ENCODE results near the gene SMYD1. TPM values are rescaled to one million over a fixed set of nuclear protein-coding genes. Genes with fewer than 3 reads are reported as not detected.

SMYD1 gene
- total and polyA plus RNA-seq, 2 donors (not counting 3 experiments of a cell fraction or from before 2014, with no cell fraction given): not detected

- CTCF ChIA-PET: interaction anchor here (1.0 kb wide), 1 partner anchor 54 kb away, joined by 3 read pairs; no protein-coding TSS in a partner anchor
- dilution Hi-C loops (cut with MboI; ENCODE audit: extremely low pct_ligation_motif_present, low sequenced_read_pairs): no loop called here
- no peak for FAIRE-seq
Measured at GRCh38 chr2:88114889-88115288, 47.3 kb downstream of the SMYD1 start.

More at GRCh38 chr2:88114889-88115288, 47.3 kb downstream of the SMYD1 start:
- POLR2A ChIA-PET: no interaction called here
- Histone ChIP-seq H3K9ac (replicated peaks; ENCODE audit: extremely low read depth, insufficient read depth, low read length) (no peak overlapping the region), H3K9me1 (replicated peaks; ENCODE audit: control insufficient read depth, extremely low read depth, insufficient read depth, low read length) (no peaks in the 10 kb centered on the region), H3K27me3 (ENCODE audit: control insufficient read depth in 2 of 2, insufficient read depth in 2 of 2, low read length in 2 of 2) (no peaks in the 10 kb centered on the region), H3K9me3 (replicated peaks; ENCODE audit: control insufficient read depth, insufficient read depth, low read length) (no peaks in the 10 kb centered on the region), H3K4me3 (replicated peaks in 1 of 3; ENCODE audit: insufficient read depth in 1 of 3, low read depth in 1 of 3, low read length in 3 of 3) (no peak overlapping the region), H3K79me2 (ENCODE audit: control insufficient read depth, insufficient read depth, low read length) (no peaks in the 10 kb centered on the region), H3K4me1 (ENCODE audit: control insufficient read depth, extremely low read depth, insufficient read depth, low read length) (no peaks in the 10 kb centered on the region), H3K36me3 (ENCODE audit: control insufficient read depth in 2 of 2, extremely low read depth in 1 of 2, insufficient read depth in 2 of 2, low read length in 2 of 2) (no peaks in the 10 kb centered on the region), H3K27ac (ENCODE audit: insufficient read depth, low read depth, low read length) (no peak overlapping the region), H4K20me1 (replicated peaks; ENCODE audit: control insufficient read depth, extremely low read depth, insufficient read depth, low read length) (no peaks in the 10 kb centered on the region), H2AFZ (ENCODE audit: low read depth, low read length) (no peak overlapping the region), H3K4me2 (ENCODE audit: insufficient read depth, low read length) (no peak overlapping the region)
- BruUV-seq (replicated peaks): no TSS peak
- TF ChIP-seq, protein P1, sequence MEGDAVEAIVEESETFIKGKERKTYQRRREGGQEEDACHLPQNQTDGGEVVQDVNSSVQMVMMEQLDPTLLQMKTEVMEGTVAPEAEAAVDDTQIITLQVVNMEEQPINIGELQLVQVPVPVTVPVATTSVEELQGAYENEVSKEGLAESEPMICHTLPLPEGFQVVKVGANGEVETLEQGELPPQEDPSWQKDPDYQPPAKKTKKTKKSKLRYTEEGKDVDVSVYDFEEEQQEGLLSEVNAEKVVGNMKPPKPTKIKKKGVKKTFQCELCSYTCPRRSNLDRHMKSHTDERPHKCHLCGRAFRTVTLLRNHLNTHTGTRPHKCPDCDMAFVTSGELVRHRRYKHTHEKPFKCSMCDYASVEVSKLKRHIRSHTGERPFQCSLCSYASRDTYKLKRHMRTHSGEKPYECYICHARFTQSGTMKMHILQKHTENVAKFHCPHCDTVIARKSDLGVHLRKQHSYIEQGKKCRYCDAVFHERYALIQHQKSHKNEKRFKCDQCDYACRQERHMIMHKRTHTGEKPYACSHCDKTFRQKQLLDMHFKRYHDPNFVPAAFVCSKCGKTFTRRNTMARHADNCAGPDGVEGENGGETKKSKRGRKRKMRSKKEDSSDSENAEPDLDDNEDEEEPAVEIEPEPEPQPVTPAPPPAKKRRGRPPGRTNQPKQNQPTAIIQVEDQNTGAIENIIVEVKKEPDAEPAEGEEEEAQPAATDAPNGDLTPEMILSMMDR (IDR thresholded peaks at IDR 0.05; ENCODE audit: extremely low read depth in 1 of 2, insufficient read depth in 1 of 2, low read depth in 1 of 2, low read length in 2 of 2): no peak
- TF ChIP-seq JUN (IDR thresholded peaks at IDR 0.05; ENCODE audit: borderline replicate concordance, insufficient read depth, insufficient read length, low read depth): no peak
- TF ChIP-seq, protein P2, sequence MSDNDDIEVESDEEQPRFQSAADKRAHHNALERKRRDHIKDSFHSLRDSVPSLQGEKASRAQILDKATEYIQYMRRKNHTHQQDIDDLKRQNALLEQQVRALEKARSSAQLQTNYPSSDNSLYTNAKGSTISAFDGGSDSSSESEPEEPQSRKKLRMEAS (IDR thresholded peaks at IDR 0.05; ENCODE audit: insufficient read depth, insufficient read length): no peak
- TF ChIP-seq FOS (IDR thresholded peaks at IDR 0.05; ENCODE audit: borderline replicate concordance, insufficient read depth, low read length): no peak
- TF ChIP-seq MYC (IDR thresholded peaks at IDR 0.05; ENCODE audit: low read depth, low read length): no peak
- no peak for TF ChIP-seq GATA2 (IDR thresholded peaks at IDR 0.05; ENCODE audit: insufficient read depth, insufficient read length, low read depth, low read length)
- no peak for TF ChIP-seq EZH2 (IDR thresholded peaks at IDR 0.05; ENCODE audit: borderline replicate concordance, low read depth, low read length, severe bottlenecking)
- TF ChIP-seq POLR2AphosphoS5 (IDR thresholded peaks at IDR 0.05; ENCODE audit: insufficient read depth, low read depth, low read length): no peak
- no peak for TF ChIP-seq POLR2A (IDR thresholded peaks at IDR 0.05; ENCODE audit: low read depth, low read length)
- no peak for DNase-seq (ENCODE audit: low read depth, low spot score)
- intact Hi-C loops (cut with micrococcal nuclease): no loop called here
